D721Med (cell line): ENCODE results near the gene PCDH15.

Experiments used
- DNase-seq: peaks from one replicate; pipeline ENCODE4 v3.0.0; 2011; ENCODE audit warnings: low spot score; ENCODE audit not compliant: insufficient read length
- FAIRE-seq: peaks from 2 replicates; lab custom pipeline; 2011; peaks lifted over from hg19 to GRCh38; lab: Jason Lieb, UNC
- CTCF ChIP-seq: IDR thresholded peaks from 2 replicates; pipeline ENCODE4 v1.5.1; 2012; ENCODE audit warnings: mild to moderate bottlenecking, control low read depth; ENCODE audit not compliant: insufficient read depth; ENCODE audit errors: missing control alignments

The PCDH15 gene

GRCh38 chr10:54096892-54097291, 704.1 kb downstream of the PCDH15 start:
- no peak for TF ChIP-seq CTCF
- FAIRE-seq: no peak

GRCh38 chr10:54094321-54094720, 706.7 kb downstream of the PCDH15 start:
- no peak for DNase-seq
- no peak for FAIRE-seq
- no peak for TF ChIP-seq CTCF

More at GRCh38 chr10:54096892-54097291, 704.1 kb downstream of the PCDH15 start:
- no peak for DNase-seq

- DNase-seq: no peak
- no peak for TF ChIP-seq CTCF
- FAIRE-seq: no peak
Observed at GRCh38 chr10:54091237-54091636, 709.8 kb downstream of the PCDH15 start.

- DNase-seq (no peak), FAIRE-seq (no peak)
- no peak for TF ChIP-seq CTCF
Observed at GRCh38 chr10:54081950-54082349, 719.1 kb downstream of the PCDH15 start.

GRCh38 chr10:54067361-54067760, 733.7 kb downstream of the PCDH15 start:
- FAIRE-seq: no peak
- TF ChIP-seq CTCF: no peak
- no peak for DNase-seq

- FAIRE-seq: no peak
- no peak for TF ChIP-seq CTCF
- DNase-seq: no peak
Observed at GRCh38 chr10:54066646-54067045, 734.4 kb downstream of the PCDH15 start.

GRCh38 chr10:54065106-54065505, 735.9 kb downstream of the PCDH15 start:
- DNase-seq (no peak), FAIRE-seq (no peak)
- TF ChIP-seq CTCF: no peak
